OCI-LY1 (cell line): ENCODE measurements around the gene TBC1D5.

Experiments
- H2AFZ ChIP-seq: fragments of 200-600 bp; sonication (generic), shearing (Covaris generic); 2 replicates; pipeline ENCODE4 v1.6.0; 2014; ENCODE audit warnings: antibody characterized with exemption, mild to moderate bottlenecking, low read length
- H3F3A ChIP-seq: fragments of 200-600 bp; sonication (generic), shearing (Covaris generic); 2 replicates; pipeline ENCODE4 v1.6.0; 2014; ENCODE audit warnings: mild to moderate bottlenecking, antibody characterized with exemption, low read length, moderate library complexity; ENCODE audit not compliant: insufficient read depth
- H3K27ac ChIP-seq: fragments of 200-600 bp; sonication (generic); 2 replicates; pipeline ENCODE4 v1.5.1; 2014; ENCODE audit warnings: low read length, mixed run types, mild to moderate bottlenecking, low read depth; ENCODE audit not compliant: poor library complexity, severe bottlenecking
- H3K27me3 ChIP-seq: fragments of 200-600 bp; sonication (generic); 2 replicates; pipeline ENCODE4 v1.6.0; 2014; ENCODE audit warnings: antibody characterized with exemption, mild to moderate bottlenecking, low read length, moderate library complexity; ENCODE audit not compliant: insufficient read depth
- H3K36me3 ChIP-seq: fragments of 200-600 bp; sonication (generic); 2 replicates; pipeline ENCODE4 v1.6.1; 2014; ENCODE audit warnings: mild to moderate bottlenecking, antibody characterized with exemption, low read length, moderate library complexity, mixed read lengths; ENCODE audit not compliant: insufficient read depth
- H3K4me1 ChIP-seq: fragments of 200-600 bp; sonication (generic); 2 replicates; pipeline ENCODE4 v1.5.1; 2014; ENCODE audit warnings: mild to moderate bottlenecking, low read length, moderate library complexity; ENCODE audit not compliant: insufficient read depth, severe bottlenecking
- H3K4me2 ChIP-seq: fragments of 200-600 bp; sonication (generic), shearing (Covaris generic); 2 replicates; pipeline ENCODE4 v1.6.1; 2014; ENCODE audit warnings: low read length
- H3K4me3 ChIP-seq: fragments of 200-600 bp; sonication (generic); 2 replicates; pipeline ENCODE4 v1.5.1; 2014; ENCODE audit warnings: low read length, low read depth, mild to moderate bottlenecking, mixed read lengths; ENCODE audit not compliant: poor library complexity, severe bottlenecking
- H3K79me2 ChIP-seq: fragments of 200-600 bp; shearing (Covaris generic); 2 replicates; pipeline ENCODE4 v1.6.1; 2016; ENCODE audit warnings: mixed run types, low read length, mixed read lengths; ENCODE audit not compliant: insufficient read depth
- H3K9ac ChIP-seq: fragments of 200-600 bp; sonication (generic), shearing (Covaris generic); 2 replicates; pipeline ENCODE4 v1.6.1; 2014; ENCODE audit warnings: mild to moderate bottlenecking, low read length, mixed read lengths
- H3K9me2 ChIP-seq: fragments of 200-600 bp; sonication (generic), shearing (Covaris generic); 2 replicates; pipeline ENCODE4 v1.6.1; 2014; ENCODE audit warnings: low read depth, mild to moderate bottlenecking, low read length, mixed read lengths
- H3K9me3 ChIP-seq: fragments of 200-600 bp; shearing (Covaris generic); 2 replicates; pipeline ENCODE4 v1.6.1; 2014; ENCODE audit warnings: low read length, mixed read lengths
- H4K20me1 ChIP-seq: fragments of 200-600 bp; sonication (generic), shearing (Covaris generic); 2 replicates; pipeline ENCODE4 v1.6.0; 2016; ENCODE audit warnings: mild to moderate bottlenecking, low read length; ENCODE audit not compliant: insufficient read depth
- EZH2 ChIP-seq: fragments of 200-600 bp; sonication (generic), shearing (Covaris generic); IDR thresholded peaks from 2 replicates; pipeline ENCODE4 v1.8.0; 2017; ENCODE audit warnings: borderline replicate concordance, mixed run types, mild to moderate bottlenecking, antibody characterized with exemption, low read length, moderate library complexity, mixed read lengths
- TF ChIP-seq, protein P1 (sequence below): fragments of 200-600 bp; sonication (generic), shearing (Covaris generic); IDR thresholded peaks from 2 replicates; pipeline ENCODE4 v1.5.1; 2017; ENCODE audit warnings: mild to moderate bottlenecking, antibody characterized with exemption, low read length, moderate library complexity, mixed read lengths

Gene TBC1D5

GRCh38 chr3:17585394-17586325 is 156.8 kb downstream of the TBC1D5 start:
- peaks cover 10% of the 10 kb centered on the region; the same call in 1 of the 2 replicates for H3K9me3 ChIP-seq
- TF ChIP-seq, protein P1, sequence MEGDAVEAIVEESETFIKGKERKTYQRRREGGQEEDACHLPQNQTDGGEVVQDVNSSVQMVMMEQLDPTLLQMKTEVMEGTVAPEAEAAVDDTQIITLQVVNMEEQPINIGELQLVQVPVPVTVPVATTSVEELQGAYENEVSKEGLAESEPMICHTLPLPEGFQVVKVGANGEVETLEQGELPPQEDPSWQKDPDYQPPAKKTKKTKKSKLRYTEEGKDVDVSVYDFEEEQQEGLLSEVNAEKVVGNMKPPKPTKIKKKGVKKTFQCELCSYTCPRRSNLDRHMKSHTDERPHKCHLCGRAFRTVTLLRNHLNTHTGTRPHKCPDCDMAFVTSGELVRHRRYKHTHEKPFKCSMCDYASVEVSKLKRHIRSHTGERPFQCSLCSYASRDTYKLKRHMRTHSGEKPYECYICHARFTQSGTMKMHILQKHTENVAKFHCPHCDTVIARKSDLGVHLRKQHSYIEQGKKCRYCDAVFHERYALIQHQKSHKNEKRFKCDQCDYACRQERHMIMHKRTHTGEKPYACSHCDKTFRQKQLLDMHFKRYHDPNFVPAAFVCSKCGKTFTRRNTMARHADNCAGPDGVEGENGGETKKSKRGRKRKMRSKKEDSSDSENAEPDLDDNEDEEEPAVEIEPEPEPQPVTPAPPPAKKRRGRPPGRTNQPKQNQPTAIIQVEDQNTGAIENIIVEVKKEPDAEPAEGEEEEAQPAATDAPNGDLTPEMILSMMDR: no peak
- TF ChIP-seq EZH2: no peak
- no peaks in the 10 kb centered on the region for H3F3A ChIP-seq
- peaks cover 3% of the 10 kb centered on the region; the same call in 1 of the 2 replicates for H3K79me2 ChIP-seq
- no peak overlapping the region for H3K27ac ChIP-seq
- H3K4me2 ChIP-seq: no peak overlapping the region; the same call in 1 of the 2 replicates
- no peak overlapping the region for H3K9ac ChIP-seq
- H2AFZ ChIP-seq: no peak overlapping the region
- H3K4me1 ChIP-seq: peaks cover 5% of the 10 kb centered on the region
- no peaks in the 10 kb centered on the region for H3K9me2 ChIP-seq
- no peak overlapping the region for H3K4me3 ChIP-seq
- H3K27me3 ChIP-seq: no peaks in the 10 kb centered on the region
- H3K36me3 ChIP-seq: no peaks in the 10 kb centered on the region; the same call in 1 of the 2 replicates
- no peaks in the 10 kb centered on the region for H4K20me1 ChIP-seq

DNA sequence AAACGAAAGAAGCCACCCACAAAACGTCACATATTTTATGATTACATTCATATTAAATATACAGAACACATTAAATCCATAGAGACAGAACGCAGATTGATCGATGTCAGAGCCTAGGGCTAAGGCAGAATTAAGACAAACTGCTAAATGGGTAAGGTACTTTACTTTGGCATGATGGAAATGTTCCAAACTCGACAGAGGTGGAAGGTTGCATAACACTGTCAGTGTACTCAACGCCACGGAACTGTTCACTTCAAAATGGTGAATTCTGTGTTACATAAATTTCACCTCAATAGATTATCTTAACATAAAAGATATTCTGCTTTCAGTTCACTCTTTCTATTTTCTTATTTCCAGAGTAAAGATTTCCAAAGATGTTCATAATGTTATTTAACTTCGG is 158.4 kb downstream of the TBC1D5 start:
- H3K4me1 ChIP-seq: peaks cover 18% of the 10 kb centered on the region
- H3K4me2 ChIP-seq: no peak overlapping the region
- no peak overlapping the region for H3K27ac ChIP-seq
- H3K9ac ChIP-seq: no peak overlapping the region
- H3K4me3 ChIP-seq: no peak overlapping the region
- no peaks in the 10 kb centered on the region for H4K20me1 ChIP-seq
- H3K79me2 ChIP-seq: peaks cover 3% of the 10 kb centered on the region; the same call in 1 of the 2 replicates
- H2AFZ ChIP-seq: no peak overlapping the region
- H3K9me3 ChIP-seq: no peaks in the 10 kb centered on the region
- H3F3A ChIP-seq: no peaks in the 10 kb centered on the region
- no peaks in the 10 kb centered on the region for H3K27me3 ChIP-seq
- H3K36me3 ChIP-seq: no peaks in the 10 kb centered on the region
- H3K9me2 ChIP-seq: no peaks in the 10 kb centered on the region
- TF ChIP-seq, protein P1: no peak
- no peak for TF ChIP-seq EZH2

DNA sequence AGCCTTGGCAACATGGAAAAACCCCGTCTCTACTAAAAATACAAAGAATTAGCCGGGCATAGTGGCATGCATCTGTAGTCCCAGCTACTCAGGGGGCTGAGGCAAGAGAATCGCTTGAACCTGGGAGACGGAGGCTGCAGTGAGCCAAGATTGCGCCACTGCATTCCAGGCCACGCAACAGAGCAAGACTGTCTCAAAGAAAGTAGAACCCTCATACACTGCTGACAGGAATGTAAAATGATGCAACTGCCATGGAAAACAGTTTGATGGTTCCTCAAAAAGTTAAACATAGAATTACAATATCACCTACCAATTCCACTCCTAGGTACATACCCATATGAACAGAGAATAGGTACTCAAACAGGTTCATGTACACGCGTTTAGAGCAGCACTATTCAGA is 158.9 kb downstream of the TBC1D5 start:
- Histone ChIP-seq H3K9me3 (no peaks in the 10 kb centered on the region), H3K9ac (no peak overlapping the region), H3K4me1 (peaks cover 23% of the 10 kb centered on the region), H3K4me3 (no peak overlapping the region), H3K79me2 (peaks cover 3% of the 10 kb centered on the region; the same call in 1 of the 2 replicates), H2AFZ (no peak overlapping the region), H3F3A (no peaks in the 10 kb centered on the region), H3K27me3 (no peaks in the 10 kb centered on the region), H3K27ac (no peak overlapping the region), H3K4me2 (no peak overlapping the region), H4K20me1 (no peaks in the 10 kb centered on the region), H3K36me3 (no peaks in the 10 kb centered on the region), H3K9me2 (no peaks in the 10 kb centered on the region)
- TF ChIP-seq EZH2: no peak
- TF ChIP-seq, protein P1: no peak
